HL-60 (cell line): ENCODE results near the gene ZNRF1.

Experiments
- TF ChIP-seq, protein P1 (sequence below): IDR thresholded peaks from one replicate; pipeline ENCODE4 v1.5.1; 2011; ENCODE audit warnings: low read length, control low read depth, inconsistent platforms; ENCODE audit not compliant: insufficient read depth
- TF ChIP-seq, protein P2 (sequence below): IDR thresholded peaks from 2 replicates; pipeline ENCODE4 v1.6.1; 2012; ENCODE audit warnings: low read depth; ENCODE audit not compliant: insufficient replicate concordance

DNA sequence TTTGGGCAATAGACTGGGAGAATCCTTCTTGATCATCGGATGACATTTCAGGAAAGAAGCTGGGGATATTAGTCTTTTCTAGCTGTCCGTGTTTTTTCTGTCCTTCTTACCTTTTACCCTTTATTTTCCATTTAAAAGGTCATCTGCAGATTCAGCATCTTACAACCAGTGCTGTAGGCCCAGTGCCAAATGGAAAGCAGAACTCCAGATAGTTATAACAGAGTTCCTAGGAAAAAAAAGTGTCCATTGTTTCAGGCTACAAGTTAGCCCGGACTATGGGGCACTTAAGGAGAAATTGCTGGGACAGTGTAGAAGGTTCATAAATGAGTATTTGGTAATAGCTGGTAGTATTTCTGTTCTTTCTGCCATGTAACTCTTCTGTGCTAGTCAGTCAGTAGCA, 89.4 kb downstream of the ZNRF1 start:
- TF ChIP-seq, protein P1, sequence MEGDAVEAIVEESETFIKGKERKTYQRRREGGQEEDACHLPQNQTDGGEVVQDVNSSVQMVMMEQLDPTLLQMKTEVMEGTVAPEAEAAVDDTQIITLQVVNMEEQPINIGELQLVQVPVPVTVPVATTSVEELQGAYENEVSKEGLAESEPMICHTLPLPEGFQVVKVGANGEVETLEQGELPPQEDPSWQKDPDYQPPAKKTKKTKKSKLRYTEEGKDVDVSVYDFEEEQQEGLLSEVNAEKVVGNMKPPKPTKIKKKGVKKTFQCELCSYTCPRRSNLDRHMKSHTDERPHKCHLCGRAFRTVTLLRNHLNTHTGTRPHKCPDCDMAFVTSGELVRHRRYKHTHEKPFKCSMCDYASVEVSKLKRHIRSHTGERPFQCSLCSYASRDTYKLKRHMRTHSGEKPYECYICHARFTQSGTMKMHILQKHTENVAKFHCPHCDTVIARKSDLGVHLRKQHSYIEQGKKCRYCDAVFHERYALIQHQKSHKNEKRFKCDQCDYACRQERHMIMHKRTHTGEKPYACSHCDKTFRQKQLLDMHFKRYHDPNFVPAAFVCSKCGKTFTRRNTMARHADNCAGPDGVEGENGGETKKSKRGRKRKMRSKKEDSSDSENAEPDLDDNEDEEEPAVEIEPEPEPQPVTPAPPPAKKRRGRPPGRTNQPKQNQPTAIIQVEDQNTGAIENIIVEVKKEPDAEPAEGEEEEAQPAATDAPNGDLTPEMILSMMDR: no peak
- TF ChIP-seq, protein P2, sequence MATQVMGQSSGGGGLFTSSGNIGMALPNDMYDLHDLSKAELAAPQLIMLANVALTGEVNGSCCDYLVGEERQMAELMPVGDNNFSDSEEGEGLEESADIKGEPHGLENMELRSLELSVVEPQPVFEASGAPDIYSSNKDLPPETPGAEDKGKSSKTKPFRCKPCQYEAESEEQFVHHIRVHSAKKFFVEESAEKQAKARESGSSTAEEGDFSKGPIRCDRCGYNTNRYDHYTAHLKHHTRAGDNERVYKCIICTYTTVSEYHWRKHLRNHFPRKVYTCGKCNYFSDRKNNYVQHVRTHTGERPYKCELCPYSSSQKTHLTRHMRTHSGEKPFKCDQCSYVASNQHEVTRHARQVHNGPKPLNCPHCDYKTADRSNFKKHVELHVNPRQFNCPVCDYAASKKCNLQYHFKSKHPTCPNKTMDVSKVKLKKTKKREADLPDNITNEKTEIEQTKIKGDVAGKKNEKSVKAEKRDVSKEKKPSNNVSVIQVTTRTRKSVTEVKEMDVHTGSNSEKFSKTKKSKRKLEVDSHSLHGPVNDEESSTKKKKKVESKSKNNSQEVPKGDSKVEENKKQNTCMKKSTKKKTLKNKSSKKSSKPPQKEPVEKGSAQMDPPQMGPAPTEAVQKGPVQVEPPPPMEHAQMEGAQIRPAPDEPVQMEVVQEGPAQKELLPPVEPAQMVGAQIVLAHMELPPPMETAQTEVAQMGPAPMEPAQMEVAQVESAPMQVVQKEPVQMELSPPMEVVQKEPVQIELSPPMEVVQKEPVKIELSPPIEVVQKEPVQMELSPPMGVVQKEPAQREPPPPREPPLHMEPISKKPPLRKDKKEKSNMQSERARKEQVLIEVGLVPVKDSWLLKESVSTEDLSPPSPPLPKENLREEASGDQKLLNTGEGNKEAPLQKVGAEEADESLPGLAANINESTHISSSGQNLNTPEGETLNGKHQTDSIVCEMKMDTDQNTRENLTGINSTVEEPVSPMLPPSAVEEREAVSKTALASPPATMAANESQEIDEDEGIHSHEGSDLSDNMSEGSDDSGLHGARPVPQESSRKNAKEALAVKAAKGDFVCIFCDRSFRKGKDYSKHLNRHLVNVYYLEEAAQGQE: no peak
